PC-9 (cell line): ENCODE measurements around the gene PRMT9. TPM values are rescaled to one million over a fixed set of nuclear protein-coding genes. Genes with fewer than 3 reads are reported as not detected.

Experiments used
- BruUV-seq: library from RNA; stranded (reverse); fragments of 400-500 nt; replicated peaks from 2 replicates; lab custom pipeline; 2021; lab: Mats Ljungman, UMichigan
- CTCF ChIA-PET: fragments of 300-600 bp; sonication (Branson Sonifier 250); formaldehyde crosslinking; loops from one replicate; lab custom pipeline; 2022; ENCODE audit warnings: antibody characterized with exemption; lab: Charles Lee
- POLR2A ChIA-PET: fragments of 300-600 bp; sonication (Branson Sonifier 250); formaldehyde crosslinking; loops from one replicate; lab custom pipeline; 2022; ENCODE audit warnings: antibody characterized with exemption; ENCODE audit not compliant: unreplicated experiment; lab: Charles Lee
- DNase-seq, 2 experiments: peaks; one replicate each; pipeline versions ENCODE4 v3.0.0 to v3.0.0-alpha.2; 2015 to 2022; ENCODE audit warnings: mixed read lengths in 1 of 2
- H2AFZ ChIP-seq: fragments of 200-600 bp; sonication (generic); 2 replicates; pipeline ENCODE4 v1.8.1; 2017; ENCODE audit warnings: antibody characterized with exemption
- H3F3A ChIP-seq: fragments of 200-600 bp; sonication (generic); 2 replicates; pipeline ENCODE4 v1.8.1; 2017; ENCODE audit warnings: antibody characterized with exemption, mild to moderate bottlenecking, low read depth; ENCODE audit not compliant: insufficient read depth
- H3K27ac ChIP-seq: fragments of 200-600 bp; sonication (generic); 2 replicates; pipeline ENCODE4 v1.6.1; 2016; ENCODE audit warnings: mixed run types
- H3K27me3 ChIP-seq: fragments of 200-600 bp; sonication (generic); 2 replicates; pipeline ENCODE4 v1.6.1; 2016; ENCODE audit warnings: low read depth, mixed run types; ENCODE audit not compliant: insufficient read depth
- H3K36me3 ChIP-seq: fragments of 200-600 bp; sonication (generic); 2 replicates; pipeline ENCODE4 v1.6.1; 2016; ENCODE audit warnings: low read depth, mixed run types
- H3K4me1 ChIP-seq: fragments of 200-600 bp; sonication (generic); replicated peaks from 2 replicates; pipeline ENCODE4 v1.6.1; 2016; ENCODE audit warnings: mixed run types; ENCODE audit not compliant: insufficient read depth
- H3K4me2 ChIP-seq: fragments of 200-600 bp; sonication (generic); 2 replicates; pipeline ENCODE4 v1.6.1; 2017; ENCODE audit warnings: mixed run types
- H3K4me3 ChIP-seq: fragments of 200-600 bp; sonication (generic); 2 replicates; pipeline ENCODE4 v1.6.1; 2016; ENCODE audit warnings: mixed run types
- H3K79me2 ChIP-seq: fragments of 200-600 bp; sonication (generic); 2 replicates; pipeline ENCODE4 v1.6.1; 2017; ENCODE audit warnings: low read depth, mixed run types
- H3K9me2 ChIP-seq: fragments of 200-600 bp; sonication (generic); 2 replicates; pipeline ENCODE4 v1.8.1; 2017; ENCODE audit warnings: mild to moderate bottlenecking; ENCODE audit not compliant: insufficient read depth
- H3K9me3 ChIP-seq: fragments of 200-600 bp; sonication (generic); 2 replicates; pipeline ENCODE4 v1.8.1; 2016; ENCODE audit warnings: low read depth; ENCODE audit not compliant: insufficient read depth
- H4K20me1 ChIP-seq: fragments of 200-600 bp; sonication (generic); 2 replicates; pipeline ENCODE4 v1.8.1; 2017; ENCODE audit not compliant: insufficient read depth
- EZH2 ChIP-seq: fragments of 200-600 bp; sonication (generic); IDR thresholded peaks from 2 replicates; pipeline ENCODE4 v1.8.0; 2017; ENCODE audit warnings: antibody characterized with exemption, low read depth
- intact Hi-C: fragments of 100-400 bp; cut with micrococcal nuclease; formaldehyde crosslinking; loops from one replicate; pipeline ENCODE4 v1.10.0; 2022; ENCODE audit not compliant: unreplicated experiment
- total RNA-seq: library from RNA; stranded (reverse); gene quantifications from 2 replicates; pipeline ENCODE4 v1.2.3, GENCODE V29; 2021
- TF ChIP-seq, protein P1 (sequence below): fragments of 200-600 bp; sonication (generic); conservative IDR thresholded peaks from 2 replicates; pipeline ENCODE4 v1.6.1; 2017; ENCODE audit warnings: mixed run types, antibody characterized with exemption, mild to moderate bottlenecking, moderate library complexity

The PRMT9 gene
- total RNA-seq, 1 experiment from 2014 or later, result 9.0 TPM

GRCh38 chr4:147731580-147732517 lies 47.9 kb upstream of the PRMT9 start, which contains the start of gene ARHGAP10:
Gene ARHGAP10 (plus strand): TSS chr4:147732088. CDS start chr4:147732302, 214 bp downstream.
- BruUV-seq, result TSS peak; percentile 86
- Histone ChIP-seq H3K79me2 (peaks cover 47% of the 10 kb centered on the region), H3K9me2 (no peaks in the 10 kb centered on the region), H3K36me3 (no peaks in the 10 kb centered on the region), H3K4me1 (peaks cover 58% of the 10 kb centered on the region), H2AFZ (peak within 1 kb of the TSS; percentile 93), H3K27me3 (no peaks in the 10 kb centered on the region), H3K4me3 (peak within 1 kb of the TSS; percentile 85), H4K20me1 (no peaks in the 10 kb centered on the region), H3F3A (peaks cover 27% of the 10 kb centered on the region), H3K9me3 (no peaks in the 10 kb centered on the region), H3K4me2 (peak within 1 kb of the TSS; percentile 97), H3K27ac (peak within 1 kb of the TSS; percentile 70)
- peak; percentile 72 to 85 for DNase-seq
- intact Hi-C loops, result loop anchor here (2.0 kb wide), 1 partner anchor 61 kb away; no protein-coding TSS in a partner anchor
- ChIA-PET POLR2A (interaction anchor here (0.6 to 0.7 kb wide), 4 partner anchors 42 to 686 kb away, joined by 6 to 12 read pairs (median 8); partner anchors contain the start of gene PRMT9), CTCF (interaction anchor here (0.6 to 1.3 kb wide), 4 partner anchors 75 to 605 kb away, joined by 3 to 9 read pairs (median 6); no protein-coding TSS in a partner anchor)
- no peak for TF ChIP-seq EZH2
- TF ChIP-seq, protein P1, sequence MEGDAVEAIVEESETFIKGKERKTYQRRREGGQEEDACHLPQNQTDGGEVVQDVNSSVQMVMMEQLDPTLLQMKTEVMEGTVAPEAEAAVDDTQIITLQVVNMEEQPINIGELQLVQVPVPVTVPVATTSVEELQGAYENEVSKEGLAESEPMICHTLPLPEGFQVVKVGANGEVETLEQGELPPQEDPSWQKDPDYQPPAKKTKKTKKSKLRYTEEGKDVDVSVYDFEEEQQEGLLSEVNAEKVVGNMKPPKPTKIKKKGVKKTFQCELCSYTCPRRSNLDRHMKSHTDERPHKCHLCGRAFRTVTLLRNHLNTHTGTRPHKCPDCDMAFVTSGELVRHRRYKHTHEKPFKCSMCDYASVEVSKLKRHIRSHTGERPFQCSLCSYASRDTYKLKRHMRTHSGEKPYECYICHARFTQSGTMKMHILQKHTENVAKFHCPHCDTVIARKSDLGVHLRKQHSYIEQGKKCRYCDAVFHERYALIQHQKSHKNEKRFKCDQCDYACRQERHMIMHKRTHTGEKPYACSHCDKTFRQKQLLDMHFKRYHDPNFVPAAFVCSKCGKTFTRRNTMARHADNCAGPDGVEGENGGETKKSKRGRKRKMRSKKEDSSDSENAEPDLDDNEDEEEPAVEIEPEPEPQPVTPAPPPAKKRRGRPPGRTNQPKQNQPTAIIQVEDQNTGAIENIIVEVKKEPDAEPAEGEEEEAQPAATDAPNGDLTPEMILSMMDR, result no peak

- ChIA-PET CTCF (interaction anchor here (0.7 kb wide), 1 partner anchor 21 kb away, joined by 6 read pairs; no protein-coding TSS in a partner anchor), POLR2A (no interaction called here)
- no TSS peak for BruUV-seq
- H3K4me2 ChIP-seq, result peak overlapping the region; percentile 97
- H3K4me3 ChIP-seq, result peak overlapping the region; percentile 85; the same call in 1 of the 2 replicates
- no peaks in the 10 kb centered on the region for H3K36me3 ChIP-seq
- no peaks in the 10 kb centered on the region for H3K27me3 ChIP-seq
- no peaks in the 10 kb centered on the region for H4K20me1 ChIP-seq
- H3F3A ChIP-seq, result peaks cover 27% of the 10 kb centered on the region
- peaks cover 43% of the 10 kb centered on the region for H3K4me1 ChIP-seq
- TF ChIP-seq EZH2, result no peak
- TF ChIP-seq, protein P1, result no peak
- H2AFZ ChIP-seq, result 0 out of 2 replicates have a peak overlapping the region, but pooled peaks have one; percentile 93
- H3K27ac ChIP-seq, result no peak overlapping the region
- no peak for DNase-seq
- no peaks in the 10 kb centered on the region for H3K9me3 ChIP-seq
- peaks cover 32% of the 10 kb centered on the region for H3K79me2 ChIP-seq
- no peaks in the 10 kb centered on the region for H3K9me2 ChIP-seq
- intact Hi-C loops, result no loop called here
Measured at GRCh38 chr4:147730333-147730732, 46.4 kb upstream of the PRMT9 start.

DNA sequence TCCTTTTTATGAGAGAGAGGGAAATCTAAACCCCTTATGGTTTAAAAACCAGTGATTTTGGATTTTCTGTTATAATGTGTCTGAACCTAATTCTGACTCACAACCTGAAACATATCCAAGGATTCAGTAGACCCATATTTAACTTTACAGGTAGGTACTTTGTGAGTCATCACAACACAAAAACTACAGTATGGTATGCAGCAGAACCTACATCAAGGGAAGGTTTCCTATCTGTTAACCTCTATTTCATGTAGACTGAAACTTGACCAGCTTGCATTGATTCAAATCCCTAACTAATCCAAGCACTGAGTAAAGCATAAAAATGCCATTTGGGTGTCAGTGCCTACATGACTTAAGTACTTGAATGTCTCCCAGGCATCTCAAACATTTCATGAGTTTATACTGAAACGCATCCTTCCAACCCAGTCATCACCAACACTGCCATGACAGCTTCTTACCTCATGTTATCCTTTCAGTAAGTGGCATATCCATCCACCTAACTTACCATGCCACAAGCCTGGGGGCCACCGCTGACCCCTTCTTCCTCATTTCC lies 43.6 kb upstream of the PRMT9 start:
- no TSS peak for BruUV-seq
- no peak overlapping the region for H3K4me3 ChIP-seq
- intact Hi-C loops, result no loop called here
- no peaks in the 10 kb centered on the region for H3K36me3 ChIP-seq
- H2AFZ ChIP-seq, result no peak overlapping the region
- H3K4me2 ChIP-seq, result no peak overlapping the region
- peak in 1 of 2 experiments; percentile 56 for DNase-seq
- ChIA-PET CTCF (interaction anchor here (0.6 to 1.2 kb wide), 3 partner anchors 10 to 184 kb away, joined by 3 read pairs; partner anchors contain the start of gene PRMT9), POLR2A (interaction anchor here (0.6 kb wide), 1 partner anchor 39 kb away, joined by 6 read pairs; no protein-coding TSS in a partner anchor)
- no peaks in the 10 kb centered on the region for H3K27me3 ChIP-seq
- no peaks in the 10 kb centered on the region for H3K9me2 ChIP-seq
- no peaks in the 10 kb centered on the region for H3K9me3 ChIP-seq
- no peak for TF ChIP-seq EZH2
- TF ChIP-seq, protein P1, result no peak
- 0 out of 2 replicates have a peak overlapping the region, but pooled peaks have one; percentile 4 for H3K27ac ChIP-seq
- H3K4me1 ChIP-seq, result peaks cover 19% of the 10 kb centered on the region; the same call in 1 of the 2 replicates
- peaks cover 9% of the 10 kb centered on the region for H3F3A ChIP-seq
- peaks cover 4% of the 10 kb centered on the region; the same call in 1 of the 2 replicates for H3K79me2 ChIP-seq
- H4K20me1 ChIP-seq, result no peaks in the 10 kb centered on the region
